GM13977 (cell line): ENCODE results near the gene KCNE5.
"Not testable (repeated sequence)": the region's sequence is repeated elsewhere in the genome, so short reads cannot be mapped to it uniquely, and the experiment has no call there.

Source experiments
- DNase-seq: peaks from one replicate; pipeline ENCODE4 v3.0.0; 2012; ENCODE audit warnings: low spot score
- CTCF ChIP-seq: IDR thresholded peaks from 2 replicates; pipeline ENCODE4 v1.5.1; 2012; ENCODE audit warnings: mild to moderate bottlenecking, control low read depth; ENCODE audit not compliant: insufficient read depth; ENCODE audit errors: extremely low read depth, missing control alignments
- in situ Hi-C: fragments of 300-500 bp; cut with MboI; formaldehyde crosslinking; loops from one replicate; pipeline ENCODE4 v1.12.0; 2022; ENCODE audit warnings: low sequenced_read_pairs, low pct_unique_long_range_greater_than_20kb, mixed read lengths, inconsistent platforms; ENCODE audit not compliant: unreplicated experiment

Gene KCNE5

GRCh38 chrX:109656774-109657173 lies 31.8 kb upstream of the KCNE5 start:
- TF ChIP-seq CTCF = no peak
- DNase-seq = no peak
- in situ Hi-C loops = no loop called here

- no peak for DNase-seq
- TF ChIP-seq CTCF = no peak
- in situ Hi-C loops = no loop called here
Measured at GRCh38 chrX:109655502-109656201, 30.7 kb upstream of the KCNE5 start.

- no peak for DNase-seq
- in situ Hi-C loops = no loop called here
- no peak for TF ChIP-seq CTCF
Measured at GRCh38 chrX:109654516-109655109, 29.6 kb upstream of the KCNE5 start.

GRCh38 chrX:109644671-109645070 lies 19.7 kb upstream of the KCNE5 start:
- DNase-seq, in situ Hi-C loops: not testable (repeated sequence)

GRCh38 chrX:109643687-109644086 lies 18.7 kb upstream of the KCNE5 start:
- in situ Hi-C loops = no loop called here
- DNase-seq = no peak
- no peak for TF ChIP-seq CTCF

- no peak for TF ChIP-seq CTCF
- in situ Hi-C loops = loop anchor here (10.0 kb wide), 1 partner anchor 153 kb away; the partner anchor contains the start of gene GUCY2F
- no peak for DNase-seq
Measured at GRCh38 chrX:109638158-109638557, 13.2 kb upstream of the KCNE5 start.

GRCh38 chrX:109637477-109637876 lies 12.5 kb upstream of the KCNE5 start:
- DNase-seq = not testable (repeated sequence)
- in situ Hi-C loops = loop anchor here (10.0 kb wide), 1 partner anchor 153 kb away; the partner anchor contains the start of gene GUCY2F
